Esophagus muscularis mucosa (tissue), 4 donors: Measurements from ENCODE around the gene AKR1C4. TPM values are rescaled to one million over a fixed set of nuclear protein-coding genes. Genes with fewer than 3 reads are reported as not detected.
"Not testable (repeated sequence)": the region's sequence is repeated elsewhere in the genome, so short reads cannot be mapped to it uniquely, and the experiment has no call there.

Experiments
- DNase-seq: peaks from one replicate; pipeline ENCODE4 v3.0.0-alpha.2; 2017; ENCODE audit errors: extremely low spot score
- H3K27ac ChIP-seq, 4 donors: fragments of 200-600 bp; sonication (generic); replicated peaks in 1 of 4; 1 replicate in 3 of 4; 2 replicates in 1 of 4; pipeline ENCODE4 v1.5.1; 2016 to 2019; ENCODE audit warnings: mild to moderate bottlenecking in 1 of 4
- H3K27me3 ChIP-seq, 4 donors: fragments of 200-600 bp; sonication (generic); one replicate each; pipeline versions ENCODE4 v1.5.1 to v1.6.0; 2016 to 2019
- H3K36me3 ChIP-seq, 4 donors: fragments of 200-600 bp; sonication (generic); one replicate each; pipeline ENCODE4 v1.5.1; 2016 to 2019
- H3K4me1 ChIP-seq, 4 donors: fragments of 200-600 bp; sonication (generic); one replicate each; pipeline ENCODE4 v1.5.1; 2016 to 2019
- H3K4me3 ChIP-seq, 4 donors: fragments of 200-600 bp; sonication (generic); 1 replicate in 2 of 4; 2 replicates in 2 of 4; pipeline ENCODE4 v1.5.1; 2016 to 2019; ENCODE audit warnings: mild to moderate bottlenecking in 4 of 4, moderate library complexity in 1 of 4
- H3K9me3 ChIP-seq, 4 donors: fragments of 200-600 bp; sonication (generic); 1 replicate in 3 of 4; 2 replicates in 1 of 4; pipeline ENCODE4 v1.5.1; 2016 to 2019
- CTCF ChIP-seq, 3 experiments: fragments of 200-600 bp in 2 of 3; fragments of 450-650 bp in 1 of 3; sonication (generic) in 2 of 3; IDR thresholded peaks; one replicate each; pipeline ENCODE4 v1.5.1; 2017 to 2019; ENCODE audit warnings: antibody characterized with exemption in 3 of 3, mild to moderate bottlenecking in 2 of 3, moderate library complexity in 1 of 3
- EP300 ChIP-seq: sonication (generic); formaldehyde crosslinking; IDR thresholded peaks from one replicate; pipeline ENCODE4 v1.6.1; 2017; ENCODE audit warnings: antibody characterized with exemption
- POLR2A ChIP-seq: fragments of 450-650 bp; IDR thresholded peaks from one replicate; pipeline ENCODE4 v1.6.1; 2017; ENCODE audit warnings: antibody characterized with exemption, moderate library complexity, mild to moderate bottlenecking, low read depth
- POLR2AphosphoS5 ChIP-seq, 2 donors: sonication (generic); formaldehyde crosslinking; IDR thresholded peaks; one replicate each; pipeline ENCODE4 v1.6.1; 2017; ENCODE audit warnings: antibody characterized with exemption in 2 of 2
- WGBS: methylation state at CpG from one replicate; pipeline ENCODE4 v1.1.5; 2018; 5-methylcytosine and 5-hydroxymethylcytosine counted together
- intact Hi-C: fragments of 100-400 bp; cut with DNase I; formaldehyde crosslinking; loops from one replicate; pipeline ENCODE4 v1.15.1; 2023
- total RNA-seq, 4 donors: library from RNA; depleted of rRNA; stranded (reverse); fragments of >200 nt; gene quantifications; one replicate each; pipeline versions ENCODE4 v1.1.0 to v1.2.1, GENCODE V29; 2016

AKR1C4 gene
- total RNA-seq, 4 donors from 2014 or later: not detected

- intact Hi-C loops: no loop called here
- Histone ChIP-seq H3K4me1 (no peaks in the 10 kb centered on the region), H3K36me3 (no peaks in the 10 kb centered on the region), H3K4me3 (no peak overlapping the region), H3K9me3 (peaks cover 0 to 55% (median 50%) of the 10 kb centered on the region in 4 donors), H3K27ac (no peak overlapping the region), H3K27me3 (no peaks in the 10 kb centered on the region)
- TF ChIP-seq CTCF (IDR thresholded peaks at IDR 0.05): no peak
- no peak for TF ChIP-seq POLR2A
- no peak for TF ChIP-seq POLR2AphosphoS5 (IDR thresholded peaks at IDR 0.05)
- no peak for TF ChIP-seq EP300
- DNase-seq: no peak
- 0% methylated on average over 1 of the region's 1 CpG for WGBS
Observed at GRCh38 chr10:5165738-5166137, 30.9 kb upstream of the AKR1C4 start.

- intact Hi-C loops: no loop called here
- DNase-seq: no peak
- WGBS: 73% methylated on average over 5 of the region's 5 CpGs
- H3K9me3 ChIP-seq: peaks cover 0 to 41% (median 37%) of the 10 kb centered on the region in 4 donors
- no peaks in the 10 kb centered on the region for H3K27me3 ChIP-seq
- H3K36me3 ChIP-seq: no peaks in the 10 kb centered on the region
- TF ChIP-seq POLR2A (no peak), POLR2AphosphoS5 (IDR thresholded peaks at IDR 0.05) (no peak), EP300 (no peak), CTCF (IDR thresholded peaks at IDR 0.05) (no peak)
- no peak overlapping the region for H3K27ac ChIP-seq
- no peaks in the 10 kb centered on the region for H3K4me1 ChIP-seq
- H3K4me3 ChIP-seq: no peak overlapping the region
Observed at GRCh38 chr10:5168897-5169420, 27.7 kb upstream of the AKR1C4 start.

GRCh38 chr10:5175581-5175980, 21.1 kb upstream of the AKR1C4 start:
- H3K27me3 ChIP-seq, H3K4me3 ChIP-seq, intact Hi-C loops, H3K27ac ChIP-seq, H3K36me3 ChIP-seq, DNase-seq, H3K4me1 ChIP-seq, H3K9me3 ChIP-seq: not testable (repeated sequence)
- 88% methylated on average over 1 of the region's 3 CpGs for WGBS

GRCh38 chr10:5180503-5180902, 16.1 kb upstream of the AKR1C4 start:
- intact Hi-C loops, H3K27ac ChIP-seq, H3K27me3 ChIP-seq, DNase-seq, H3K4me3 ChIP-seq, H3K36me3 ChIP-seq, H3K9me3 ChIP-seq, H3K4me1 ChIP-seq: not testable (repeated sequence)
- 82% methylated on average over 7 of the region's 12 CpGs for WGBS

- DNase-seq: no peak
- no peaks in the 10 kb centered on the region for H3K36me3 ChIP-seq
- H3K27ac ChIP-seq: no peak overlapping the region
- intact Hi-C loops: no loop called here
- no peak overlapping the region for H3K4me3 ChIP-seq
- 59% methylated on average over 2 of the region's 2 CpGs for WGBS
- H3K4me1 ChIP-seq: no peaks in the 10 kb centered on the region
- TF ChIP-seq CTCF (IDR thresholded peaks at IDR 0.05): no peak
- TF ChIP-seq EP300: no peak
- TF ChIP-seq POLR2A: no peak
- TF ChIP-seq POLR2AphosphoS5 (IDR thresholded peaks at IDR 0.05): no peak
- H3K9me3 ChIP-seq: no peaks in the 10 kb centered on the region
- H3K27me3 ChIP-seq: no peaks in the 10 kb centered on the region
Observed at GRCh38 chr10:5183923-5184322, 12.7 kb upstream of the AKR1C4 start.
